GM21447 (cell line): ENCODE results near the gene NCR1.
"Not testable (repeated sequence)": the region's sequence is repeated elsewhere in the genome, so short reads cannot be mapped to it uniquely, and the experiment has no call there.

Experiments
- ATAC-seq: cut with Tn5 transposase; IDR thresholded peaks from one replicate; pipeline ENCODE4 v1.9.1; 2021; ENCODE audit not compliant: unreplicated experiment

NCR1 gene, protein sequence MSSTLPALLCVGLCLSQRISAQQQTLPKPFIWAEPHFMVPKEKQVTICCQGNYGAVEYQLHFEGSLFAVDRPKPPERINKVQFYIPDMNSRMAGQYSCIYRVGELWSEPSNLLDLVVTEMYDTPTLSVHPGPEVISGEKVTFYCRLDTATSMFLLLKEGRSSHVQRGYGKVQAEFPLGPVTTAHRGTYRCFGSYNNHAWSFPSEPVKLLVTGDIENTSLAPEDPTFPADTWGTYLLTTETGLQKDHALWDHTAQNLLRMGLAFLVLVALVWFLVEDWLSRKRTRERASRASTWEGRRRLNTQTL

DNA sequence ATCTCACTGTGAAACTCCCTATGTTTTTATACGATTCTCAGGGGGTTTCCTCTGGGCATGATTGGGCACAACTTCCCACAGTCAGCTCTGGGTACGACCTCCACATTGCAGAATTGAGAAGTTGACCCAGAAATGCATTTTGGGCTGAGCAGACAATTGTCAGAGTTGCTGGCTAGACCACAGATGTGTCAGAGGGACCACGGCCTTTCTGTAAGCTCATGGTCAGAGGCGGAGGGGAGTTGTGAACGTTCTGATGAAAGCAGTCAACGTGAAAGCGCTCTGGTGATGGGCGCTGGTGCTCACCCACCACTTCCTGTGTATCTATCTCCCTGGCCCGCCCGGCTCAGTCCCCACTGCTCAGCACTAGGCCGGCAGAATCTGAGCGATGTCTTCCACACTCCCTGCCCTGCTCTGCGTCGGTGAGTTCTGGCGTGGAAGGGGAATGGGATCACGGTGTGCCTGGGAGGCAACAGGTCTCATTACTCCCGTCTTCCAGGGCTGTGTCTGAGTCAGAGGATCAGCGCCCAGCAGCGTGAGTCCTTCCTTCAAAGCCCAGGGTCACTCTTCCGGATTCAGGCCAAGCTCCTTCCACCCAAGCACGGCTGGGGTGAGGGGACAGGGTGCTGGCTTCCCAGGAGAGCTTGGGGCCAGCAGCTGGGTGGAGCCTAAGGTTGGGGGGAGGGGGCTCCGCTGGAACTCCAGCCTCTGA, at the start of gene NCR1:
Gene NCR1, plus strand, starts transcription at position 346 of the 709 bp plus-strand sequence. Its CDS starts 40 bp downstream, at position 386.
- no peak for ATAC-seq

DNA sequence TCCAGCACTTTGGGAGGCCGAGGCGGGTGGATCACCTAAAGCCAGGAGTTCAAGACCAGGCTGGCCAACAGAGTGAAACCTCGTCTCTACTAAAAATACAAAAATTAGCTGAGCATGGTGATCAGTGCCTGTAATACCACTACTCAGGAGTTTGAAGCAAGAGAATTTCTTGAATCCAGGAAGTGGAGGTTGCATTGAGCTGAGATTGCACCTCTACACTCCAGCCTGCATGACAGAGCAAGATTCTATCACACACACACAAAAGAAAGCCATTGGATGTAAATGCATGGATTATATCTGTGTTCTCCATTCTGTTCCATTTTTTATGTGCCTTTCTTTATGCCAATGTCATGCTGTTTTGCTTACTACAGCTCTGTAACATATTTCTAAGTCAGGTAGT, 47.5 kb upstream of the NCR1 start:
- ATAC-seq, result not testable (repeated sequence)

DNA sequence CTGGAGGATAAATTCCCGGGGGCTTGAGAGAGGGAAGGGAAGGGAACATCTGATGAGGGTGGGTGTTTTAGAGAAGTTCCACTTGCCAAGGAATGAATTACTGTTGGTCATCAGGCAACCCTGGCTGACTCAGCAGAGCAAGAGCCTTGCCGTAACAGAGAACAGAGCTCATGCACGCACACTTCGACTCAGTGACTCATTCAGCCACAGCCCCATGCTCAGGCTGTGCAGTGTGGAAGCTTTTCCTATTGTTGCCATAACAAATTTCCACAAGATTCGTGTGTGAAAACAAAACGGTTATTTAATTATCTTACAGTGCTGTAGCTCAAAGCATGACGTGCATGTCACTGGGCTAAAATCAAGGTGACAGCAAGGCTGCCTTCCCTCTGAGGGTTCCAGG, 46.5 kb upstream of the NCR1 start:
- not testable (repeated sequence) for ATAC-seq

DNA sequence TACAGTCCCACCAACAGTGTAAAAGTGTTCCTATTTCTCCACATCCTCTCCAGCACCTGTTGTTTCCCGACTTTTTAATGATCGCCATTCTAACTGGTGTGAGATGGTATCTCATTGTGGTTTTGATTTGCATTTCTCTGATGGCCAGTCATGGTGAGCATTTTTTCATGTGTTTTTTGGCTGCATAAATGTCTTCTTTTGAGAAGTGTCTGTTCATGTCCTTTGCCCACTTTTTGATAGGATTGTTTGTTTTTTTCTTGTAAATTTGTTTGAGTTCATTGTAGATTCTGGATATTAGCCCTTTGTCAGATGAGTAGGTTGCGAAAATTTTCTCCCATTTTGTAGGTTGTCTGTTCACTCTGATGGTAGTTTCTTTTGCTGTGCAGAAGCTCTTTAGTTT, 42.5 kb upstream of the NCR1 start:
- not testable (repeated sequence) for ATAC-seq

DNA sequence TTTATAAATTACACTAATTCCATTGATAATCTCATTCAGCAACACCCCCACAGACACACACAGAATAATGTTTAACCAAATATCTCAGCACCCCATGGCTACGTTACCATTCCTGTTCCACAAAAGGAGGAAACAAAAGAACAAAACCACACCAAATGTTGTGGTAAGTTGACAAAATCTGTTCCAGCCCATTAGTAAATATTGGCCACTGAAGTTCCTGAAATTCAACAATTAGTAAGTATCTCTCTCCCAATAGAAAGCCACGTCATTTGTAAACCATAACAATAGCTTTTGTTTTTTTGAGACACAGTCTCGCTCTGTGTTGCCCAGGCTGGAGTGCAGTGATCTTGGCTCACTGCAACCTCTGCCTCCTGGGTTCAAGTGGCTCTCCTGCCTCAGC, 34.3 kb upstream of the NCR1 start:
- no peak for ATAC-seq

DNA sequence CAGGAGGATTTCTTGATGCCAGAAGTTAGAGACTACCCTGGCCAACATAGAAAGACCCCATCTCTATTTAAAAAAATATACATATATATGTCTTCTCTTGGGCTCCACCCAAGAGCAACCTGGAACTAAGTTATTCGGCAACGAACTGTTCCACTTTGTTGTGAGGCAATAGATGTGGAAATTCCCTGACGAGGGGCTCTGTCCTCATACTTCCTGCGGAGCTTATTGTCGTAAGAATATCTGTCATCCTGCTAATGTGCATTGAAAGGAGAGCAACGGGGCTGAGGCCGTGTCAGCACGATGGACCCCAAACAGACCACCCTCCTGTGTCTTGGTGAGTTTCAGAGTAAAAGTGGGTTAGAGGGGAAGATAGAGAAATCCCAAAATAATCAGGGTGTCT, 32.0 kb upstream of the NCR1 start, which contains the start of gene FCAR:
Gene FCAR, plus strand, starts transcription at position 246 of the 400 bp plus-strand sequence. Its CDS starts 55 bp downstream, at position 301.
- ATAC-seq, result no peak

DNA sequence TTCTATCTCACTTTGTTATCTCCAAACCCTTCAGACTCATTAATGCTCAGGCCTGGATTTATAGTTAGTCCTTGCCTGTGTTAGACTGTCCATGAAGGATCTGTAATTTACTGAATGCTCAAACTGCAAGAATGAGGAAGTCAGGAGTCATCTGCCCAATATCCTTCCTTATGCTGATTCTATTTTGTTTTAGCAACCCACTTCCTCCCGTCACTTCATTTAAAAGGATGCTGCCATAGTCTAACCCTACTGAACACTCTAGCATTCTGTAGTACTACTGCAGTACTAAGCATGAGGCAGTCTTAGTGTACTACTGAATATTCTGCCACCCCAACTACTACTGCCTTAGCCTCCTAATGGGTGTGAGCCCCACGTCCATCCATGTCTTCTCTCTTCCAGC, 30.4 kb upstream of the NCR1 start:
- no peak for ATAC-seq

DNA sequence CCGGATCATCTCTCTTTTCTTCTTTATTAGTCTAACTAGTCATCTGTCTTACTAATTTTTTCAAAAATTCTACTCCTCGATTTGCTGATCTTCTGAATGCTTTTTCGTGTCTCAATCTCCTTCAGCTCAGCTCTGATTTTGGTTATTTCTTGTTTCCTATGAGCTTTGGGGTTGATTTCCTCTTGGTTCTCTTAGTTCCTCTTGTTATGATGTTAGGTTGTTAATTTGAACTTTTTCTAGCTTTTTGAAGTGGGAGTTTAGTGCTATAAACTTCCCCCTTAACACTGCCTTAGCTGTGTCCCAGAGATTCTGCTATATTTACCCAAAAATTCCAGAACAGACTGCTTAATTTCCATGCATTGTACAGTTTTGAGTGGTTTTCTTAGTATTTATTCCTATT, 28.5 kb upstream of the NCR1 start:
- no peak for ATAC-seq

DNA sequence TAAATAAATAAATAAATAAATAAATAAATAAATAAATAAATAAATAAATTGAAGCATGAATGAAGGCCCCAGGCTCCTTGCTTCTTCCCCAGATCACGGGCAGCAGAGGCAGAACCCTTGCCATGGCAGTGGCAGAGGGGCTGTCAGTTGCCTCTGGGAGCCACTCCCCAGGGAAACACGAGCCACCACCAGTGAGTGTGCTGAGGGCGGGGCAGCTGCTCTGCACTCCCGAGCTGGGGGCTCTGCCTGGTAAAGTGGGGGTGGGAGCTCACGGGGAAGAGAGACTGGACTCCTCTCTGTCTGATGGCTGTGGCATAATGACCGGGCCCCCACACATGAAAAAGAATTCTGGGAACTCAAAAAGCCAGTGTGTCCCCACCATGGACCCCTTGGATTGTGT, 24.1 kb upstream of the NCR1 start:
- no peak for ATAC-seq

DNA sequence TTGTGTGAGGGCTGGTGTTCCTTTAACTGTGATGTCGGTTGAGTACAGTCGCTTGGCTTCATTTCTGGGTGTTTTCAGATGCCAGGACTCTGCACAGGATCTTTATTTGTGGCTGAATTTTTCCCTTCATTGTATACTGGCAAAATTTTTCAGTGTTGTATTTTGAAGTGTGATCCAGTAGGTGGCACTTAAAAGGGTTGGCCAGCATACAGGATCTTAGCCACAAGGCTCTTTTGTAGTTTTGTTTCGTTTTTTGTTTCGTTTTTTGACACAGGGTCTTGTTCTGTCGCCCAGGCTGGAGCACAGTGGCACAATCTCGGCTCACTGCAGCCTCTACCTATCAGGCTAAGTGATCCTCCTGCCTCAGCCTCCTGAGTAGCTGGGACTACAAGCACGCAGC, 23.2 kb upstream of the NCR1 start:
- no peak for ATAC-seq

DNA sequence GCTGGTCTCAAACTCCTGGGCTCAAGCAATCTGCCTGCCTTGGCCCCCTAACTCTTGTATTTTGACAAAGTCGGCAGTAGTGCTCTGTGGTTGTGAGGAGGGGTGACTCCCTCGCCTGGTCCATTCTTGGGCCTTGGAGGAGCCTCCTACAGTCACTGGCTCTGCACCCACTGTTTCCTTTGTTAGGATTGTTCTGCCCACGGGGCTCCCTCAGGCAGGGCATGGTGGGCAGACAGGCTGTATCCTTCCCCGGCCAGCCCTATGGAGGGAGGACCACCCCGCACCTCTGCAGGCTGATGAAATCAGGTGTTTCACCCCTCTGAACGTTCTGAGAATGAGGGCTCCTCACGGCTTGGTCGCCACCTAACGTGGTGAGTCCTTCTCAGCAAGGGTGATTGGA, 22.7 kb upstream of the NCR1 start:
- ATAC-seq, result no peak

DNA sequence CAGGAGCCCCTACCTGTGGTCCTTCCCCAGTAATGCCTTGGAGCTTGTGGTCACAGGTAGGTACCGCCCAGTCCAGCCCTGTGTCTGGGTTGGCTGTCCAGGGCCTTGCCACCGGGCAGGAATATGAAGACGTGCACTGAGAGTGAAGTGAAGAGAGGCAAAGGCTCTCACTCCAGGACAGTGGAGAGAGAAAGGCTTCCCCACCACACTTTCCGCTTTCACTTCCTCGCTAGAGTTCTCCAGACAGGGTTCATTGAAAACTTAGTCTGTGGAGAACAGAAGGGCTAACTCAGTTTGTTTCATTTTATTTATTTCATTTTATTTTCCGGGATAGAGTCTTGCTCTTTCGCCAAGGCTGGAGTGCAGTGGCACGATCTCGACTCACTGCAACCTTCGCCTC, 17.7 kb upstream of the NCR1 start:
- no peak for ATAC-seq

DNA sequence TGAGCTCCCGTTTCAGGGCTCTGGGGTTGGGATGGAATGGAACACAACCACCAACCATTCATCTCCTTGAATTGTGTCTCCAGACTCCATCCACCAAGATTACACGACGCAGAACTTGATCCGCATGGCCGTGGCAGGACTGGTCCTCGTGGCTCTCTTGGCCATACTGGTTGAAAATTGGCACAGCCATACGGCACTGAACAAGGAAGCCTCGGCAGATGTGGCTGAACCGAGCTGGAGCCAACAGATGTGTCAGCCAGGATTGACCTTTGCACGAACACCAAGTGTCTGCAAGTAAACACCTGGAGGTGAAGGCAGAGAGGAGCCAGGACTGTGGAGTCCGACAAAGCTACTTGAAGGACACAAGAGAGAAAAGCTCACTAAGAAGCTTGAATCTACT, 16.4 kb upstream of the NCR1 start:
- ATAC-seq, result no peak

DNA sequence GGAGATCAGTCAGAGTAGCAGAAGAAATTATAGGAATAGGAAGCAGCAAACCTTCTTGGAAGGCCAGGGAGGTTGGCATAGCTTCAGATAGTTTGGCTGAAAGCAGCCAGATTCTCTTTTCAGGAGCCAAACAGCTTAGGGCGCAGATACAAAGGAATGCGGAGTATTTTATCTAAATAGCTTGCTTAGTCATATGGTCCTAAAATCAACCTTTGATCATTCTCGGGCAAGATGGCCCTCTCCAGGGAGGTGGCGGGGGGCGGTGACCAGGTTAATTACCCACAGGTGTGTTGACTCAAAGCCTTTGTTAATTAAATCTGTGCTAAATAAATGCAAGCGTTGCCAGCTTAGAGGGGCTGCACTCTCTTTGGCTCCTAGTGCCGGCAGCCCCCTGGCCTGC, 12.5 kb upstream of the NCR1 start:
- ATAC-seq, result no peak

DNA sequence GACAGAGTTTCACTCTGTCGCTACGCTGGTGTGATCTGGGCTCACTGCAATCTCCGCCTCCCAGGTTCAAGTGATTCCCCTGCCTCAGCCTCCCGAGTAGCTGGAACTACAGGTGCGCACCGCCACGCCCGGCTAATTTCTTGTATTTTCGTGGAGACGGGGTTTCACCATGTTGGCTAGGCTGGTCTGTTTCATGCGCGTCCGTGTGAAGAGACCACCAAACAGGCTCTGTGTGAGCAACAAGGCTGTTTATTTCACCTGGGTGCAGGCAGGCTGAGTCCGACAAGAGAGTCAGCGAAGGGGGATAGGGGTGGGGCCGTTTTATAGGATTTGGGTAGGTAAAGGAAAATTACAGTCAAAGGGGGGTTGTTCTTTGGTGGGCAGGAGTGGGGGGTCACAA, 11.8 kb upstream of the NCR1 start:
- ATAC-seq, result not testable (repeated sequence)

DNA sequence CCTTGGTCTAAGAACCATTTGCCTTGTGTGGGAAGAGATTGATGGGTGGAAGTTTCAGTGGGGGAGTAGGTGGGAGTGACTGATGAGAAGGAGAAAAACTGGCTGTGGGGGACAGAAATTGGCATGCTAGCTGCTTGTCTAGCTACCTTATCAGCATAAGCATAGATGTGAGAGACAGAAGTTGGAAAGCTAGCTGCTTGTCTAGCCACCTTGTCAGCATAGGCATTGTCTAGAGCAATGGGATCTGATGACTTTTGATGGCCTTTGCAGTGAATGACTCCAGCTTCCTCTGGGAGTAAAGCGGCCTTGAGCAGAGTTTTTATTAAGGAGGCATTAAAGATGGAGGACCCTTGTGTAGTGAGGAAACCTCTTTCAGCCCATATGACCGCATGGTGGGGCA, 9.9 kb upstream of the NCR1 start:
- ATAC-seq, result no peak

DNA sequence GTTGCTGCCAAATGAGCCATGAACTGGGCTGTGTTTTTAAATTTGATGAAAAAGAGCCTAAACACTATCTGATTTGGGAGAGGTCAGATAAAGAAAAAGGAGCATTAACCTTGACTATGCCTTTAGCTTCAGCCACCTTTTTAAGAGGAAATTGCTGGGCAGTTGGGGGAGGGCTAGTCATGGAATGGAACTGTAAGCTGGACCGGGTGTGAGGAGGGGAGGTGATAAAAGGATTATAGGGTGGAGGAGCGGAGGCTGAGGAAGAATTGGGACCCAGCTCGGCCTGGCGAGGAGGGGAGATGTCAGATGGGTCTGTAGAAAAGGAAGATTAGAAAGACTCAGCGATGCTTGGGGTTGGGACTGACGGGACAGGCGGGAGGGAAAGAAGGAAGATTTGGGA, 7.3 kb upstream of the NCR1 start:
- ATAC-seq, result not testable (repeated sequence)

DNA sequence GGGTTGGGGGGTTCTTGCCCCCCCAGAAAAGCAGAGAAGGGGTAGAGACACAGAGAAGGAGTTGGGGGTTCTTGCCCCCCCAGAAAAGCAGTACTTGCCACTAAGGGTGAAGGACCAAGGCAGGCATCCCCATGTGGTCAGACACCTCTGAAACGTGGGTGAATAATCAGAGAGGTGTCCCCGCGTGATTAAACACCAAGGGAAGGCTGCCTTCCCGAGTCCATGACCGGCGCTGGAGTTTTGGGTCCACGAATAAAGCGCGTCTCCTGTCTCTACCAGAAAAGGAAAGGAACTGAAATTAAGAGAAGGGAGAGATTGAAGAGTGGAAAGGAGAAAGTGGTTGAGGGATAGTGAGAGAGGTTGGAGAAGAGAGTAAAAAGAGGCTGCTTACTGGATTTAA, 6.3 kb upstream of the NCR1 start:
- ATAC-seq, result not testable (repeated sequence)

DNA sequence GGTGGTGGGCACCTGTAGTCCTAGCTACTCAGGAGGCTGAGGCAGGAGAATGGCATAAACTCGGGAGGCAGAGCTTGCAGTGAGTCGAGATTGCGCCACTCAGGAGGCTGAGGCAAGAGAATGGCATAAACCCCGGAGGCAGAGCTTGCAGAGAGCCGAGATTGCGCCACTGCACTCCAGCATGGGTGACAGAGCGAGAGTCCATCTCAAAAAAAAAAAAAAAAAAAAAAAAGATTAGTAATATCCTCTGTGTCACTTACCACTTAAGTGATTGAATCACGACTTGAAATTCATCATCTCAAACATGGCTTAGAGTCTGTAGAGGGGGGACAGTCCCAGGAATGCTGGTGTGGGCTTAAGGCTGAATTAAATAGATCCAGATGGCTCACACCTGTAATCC, 4.8 kb upstream of the NCR1 start:
- ATAC-seq, result not testable (repeated sequence)

DNA sequence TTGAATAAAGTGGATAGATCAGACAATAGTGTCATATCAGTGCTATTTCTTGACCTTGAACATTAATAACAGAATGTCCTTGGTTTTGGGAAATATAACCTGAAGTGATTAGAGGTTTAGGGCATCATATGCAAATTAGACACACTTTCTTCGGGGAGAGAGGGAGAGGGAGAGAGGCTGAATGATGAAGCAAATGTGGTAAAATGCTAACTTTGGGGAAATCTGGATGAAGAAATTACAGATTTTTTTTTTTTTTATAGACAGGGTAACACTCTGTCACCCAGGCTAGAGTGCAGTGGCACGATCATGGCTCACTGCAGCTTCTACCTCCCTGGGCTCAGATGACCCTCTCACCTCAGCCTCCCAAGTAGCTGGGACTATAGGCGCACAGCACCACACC, 3.9 kb upstream of the NCR1 start:
- no peak for ATAC-seq

DNA sequence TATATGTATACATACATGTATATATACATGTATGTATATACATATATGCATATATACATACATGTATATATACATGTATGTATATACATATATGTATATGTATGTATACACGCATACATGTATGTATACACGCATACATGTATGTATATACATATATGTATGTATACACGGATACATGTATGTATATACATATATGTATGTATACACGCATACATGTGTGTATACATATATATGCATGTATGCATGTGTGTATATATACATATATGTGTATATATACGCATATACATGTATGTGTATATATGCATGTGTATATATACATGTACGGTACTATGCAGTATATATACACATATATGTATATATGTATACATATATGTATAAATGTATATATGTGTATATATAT, 2.6 kb upstream of the NCR1 start:
- ATAC-seq, result no peak

DNA sequence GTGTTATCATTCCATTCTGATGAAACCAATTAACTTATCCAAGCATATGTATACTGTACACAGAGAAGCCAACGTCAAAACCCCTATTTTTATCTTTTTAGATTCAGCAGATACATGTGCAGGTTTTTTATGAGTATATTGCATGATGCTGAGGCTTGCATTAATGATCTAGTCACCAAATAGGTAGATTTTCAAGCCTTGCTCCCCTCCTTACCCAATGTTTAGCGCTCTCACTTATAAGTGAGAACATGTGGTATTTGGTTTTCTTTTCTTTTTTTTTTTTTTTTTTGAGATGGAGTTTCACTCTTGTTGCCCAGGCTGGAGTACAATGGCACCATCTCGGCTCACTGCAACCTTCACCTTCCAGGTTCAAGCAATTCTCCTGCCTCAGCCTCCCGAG, 1.7 kb upstream of the NCR1 start:
- ATAC-seq, result not testable (repeated sequence)

DNA sequence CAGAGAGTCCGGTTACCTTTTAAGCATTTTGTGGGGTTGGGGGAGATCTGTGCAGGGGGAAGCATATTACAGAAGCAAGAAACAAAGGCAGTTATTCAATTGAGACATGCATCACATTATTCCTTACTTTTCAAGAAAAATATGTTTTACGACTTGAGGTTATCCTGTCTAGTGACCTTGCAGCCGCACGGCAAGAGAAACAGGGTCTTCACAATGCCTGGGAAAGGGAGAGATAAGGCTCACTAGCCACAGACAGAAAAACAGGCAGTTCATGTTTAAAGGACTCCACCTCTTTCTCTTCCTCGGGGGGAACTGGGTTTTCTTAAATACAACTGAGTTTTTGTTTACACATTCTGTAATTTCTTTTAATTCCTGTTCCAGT, 536 bp upstream of the NCR1 start:
- ATAC-seq, result no peak
